HG03135 (cell line): ENCODE data around the gene ARPC2.
"Not testable (repeated sequence)": the region's sequence is repeated elsewhere in the genome, so short reads cannot be mapped to it uniquely, and the experiment has no call there.

Experiments
- ATAC-seq: cut with Tn5 transposase; IDR thresholded peaks from one replicate; pipeline ENCODE4 v1.9.1; 2021; ENCODE audit warnings: mild to moderate bottlenecking, moderate library complexity; ENCODE audit not compliant: unreplicated experiment

ARPC2 gene

GRCh38 chr2:218269900-218270720 lies 53.1 kb downstream of the ARPC2 start, which contains the start of the genes AAMP and PNKD:
Gene AAMP (minus strand): TSS chr2:218270137. CDS start chr2:218270086, 51 bp downstream.
Gene PNKD (plus strand): TSS chr2:218270519. CDS start chr2:218270536, 17 bp downstream.
- ATAC-seq: peak; percentile 90

GRCh38 chr2:218270721-218271486 lies 53.9 kb downstream of the ARPC2 start:
- no peak for ATAC-seq

GRCh38 chr2:218271487-218271797 lies 54.5 kb downstream of the ARPC2 start:
- ATAC-seq: no peak

GRCh38 chr2:218271865-218272530 lies 55.0 kb downstream of the ARPC2 start:
- no peak for ATAC-seq

GRCh38 chr2:218272531-218273212 lies 55.7 kb downstream of the ARPC2 start:
- ATAC-seq: no peak

- not testable (repeated sequence) for ATAC-seq
Observed at GRCh38 chr2:218273214-218273907, 56.4 kb downstream of the ARPC2 start.

GRCh38 chr2:218273908-218274249 lies 56.9 kb downstream of the ARPC2 start:
- no peak for ATAC-seq

- no peak for ATAC-seq
Observed at GRCh38 chr2:218274586-218274985, 57.6 kb downstream of the ARPC2 start.

GRCh38 chr2:218275371-218276072 lies 58.5 kb downstream of the ARPC2 start:
- no peak for ATAC-seq

GRCh38 chr2:218276986-218277755 lies 60.2 kb downstream of the ARPC2 start:
- ATAC-seq: no peak

GRCh38 chr2:218277921-218278320 lies 60.9 kb downstream of the ARPC2 start:
- ATAC-seq: no peak

- ATAC-seq: no peak
Observed at GRCh38 chr2:218278531-218279360, 61.8 kb downstream of the ARPC2 start.

- ATAC-seq: no peak
Observed at GRCh38 chr2:218280260-218280870, 63.4 kb downstream of the ARPC2 start.

GRCh38 chr2:218281449-218281848 lies 64.5 kb downstream of the ARPC2 start:
- ATAC-seq: no peak

GRCh38 chr2:218282173-218282991 lies 65.4 kb downstream of the ARPC2 start:
- ATAC-seq: no peak

- ATAC-seq: no peak
Observed at GRCh38 chr2:218284106-218284811, 67.3 kb downstream of the ARPC2 start.
